ENCODE measurements around the gene ADGRA1. TPM values are rescaled to one million over a fixed set of nuclear protein-coding genes. Genes with fewer than 3 reads are reported as not detected.

ADGRA1 gene
- total RNA-seq, 3 donors from 2014 or later = 0.10 TPM; not detected in 2

GRCh38 chr10:133140417-133141143 is 52.9 kb downstream of the ADGRA1 start:
- no peaks in the 10 kb centered on the region for H3K9me3 ChIP-seq
- ATAC-seq = no peak
- no peaks in the 10 kb centered on the region for H3K4me1 ChIP-seq (ENCODE audit: low read depth)
- no peak for TF ChIP-seq CTCF (IDR thresholded peaks at IDR 0.05)
- DNase-seq = no peak
- intact Hi-C loops (cut with DNase I, micrococcal nuclease) = no loop called here
- no peaks in the 10 kb centered on the region for H3K36me3 ChIP-seq (ENCODE audit: low read depth)
- H3K4me3 ChIP-seq = no peak overlapping the region

GRCh38 chr10:133141144-133141957 is 53.6 kb downstream of the ADGRA1 start:
- Histone ChIP-seq H3K36me3 (ENCODE audit: low read depth) (no peaks in the 10 kb centered on the region), H3K4me1 (ENCODE audit: low read depth) (no peaks in the 10 kb centered on the region), H3K9me3 (no peaks in the 10 kb centered on the region), H3K4me3 (no peak overlapping the region)
- peak in 1 of 3 donors; percentile 15 for DNase-seq
- no peak for ATAC-seq
- intact Hi-C loops (cut with DNase I, micrococcal nuclease) = no loop called here
- TF ChIP-seq CTCF (IDR thresholded peaks at IDR 0.05) = no peak

GRCh38 chr10:133141958-133142340 is 54.2 kb downstream of the ADGRA1 start:
- DNase-seq = no peak
- no peak for ATAC-seq
- H3K4me1 ChIP-seq (ENCODE audit: low read depth) = no peaks in the 10 kb centered on the region
- intact Hi-C loops (cut with DNase I, micrococcal nuclease) = no loop called here
- no peak for TF ChIP-seq CTCF (IDR thresholded peaks at IDR 0.05)
- H3K9me3 ChIP-seq = no peaks in the 10 kb centered on the region
- H3K4me3 ChIP-seq = no peak overlapping the region
- H3K36me3 ChIP-seq (ENCODE audit: low read depth) = no peaks in the 10 kb centered on the region

- no peak for DNase-seq
- Histone ChIP-seq H3K9me3 (no peaks in the 10 kb centered on the region), H3K36me3 (ENCODE audit: low read depth) (no peaks in the 10 kb centered on the region), H3K4me3 (no peak overlapping the region), H3K4me1 (ENCODE audit: low read depth) (no peaks in the 10 kb centered on the region)
- no peak for TF ChIP-seq CTCF (IDR thresholded peaks at IDR 0.05)
- ATAC-seq = no peak
- intact Hi-C loops (cut with DNase I, micrococcal nuclease) = no loop called here
Measured at GRCh38 chr10:133142523-133143199, 54.9 kb downstream of the ADGRA1 start.

GRCh38 chr10:133143200-133143533 is 55.4 kb downstream of the ADGRA1 start:
- H3K36me3 ChIP-seq (ENCODE audit: low read depth) = no peaks in the 10 kb centered on the region
- H3K4me3 ChIP-seq = no peak overlapping the region
- no peak for DNase-seq
- no peaks in the 10 kb centered on the region for H3K4me1 ChIP-seq (ENCODE audit: low read depth)
- H3K9me3 ChIP-seq = no peaks in the 10 kb centered on the region
- no peak for TF ChIP-seq CTCF (IDR thresholded peaks at IDR 0.05)
- intact Hi-C loops (cut with DNase I, micrococcal nuclease) = no loop called here
- no peak for ATAC-seq

All from mucosa of descending colon (tissue), 3 donors.